ENCODE results near the gene TANC1.

Gene TANC1

DNA sequence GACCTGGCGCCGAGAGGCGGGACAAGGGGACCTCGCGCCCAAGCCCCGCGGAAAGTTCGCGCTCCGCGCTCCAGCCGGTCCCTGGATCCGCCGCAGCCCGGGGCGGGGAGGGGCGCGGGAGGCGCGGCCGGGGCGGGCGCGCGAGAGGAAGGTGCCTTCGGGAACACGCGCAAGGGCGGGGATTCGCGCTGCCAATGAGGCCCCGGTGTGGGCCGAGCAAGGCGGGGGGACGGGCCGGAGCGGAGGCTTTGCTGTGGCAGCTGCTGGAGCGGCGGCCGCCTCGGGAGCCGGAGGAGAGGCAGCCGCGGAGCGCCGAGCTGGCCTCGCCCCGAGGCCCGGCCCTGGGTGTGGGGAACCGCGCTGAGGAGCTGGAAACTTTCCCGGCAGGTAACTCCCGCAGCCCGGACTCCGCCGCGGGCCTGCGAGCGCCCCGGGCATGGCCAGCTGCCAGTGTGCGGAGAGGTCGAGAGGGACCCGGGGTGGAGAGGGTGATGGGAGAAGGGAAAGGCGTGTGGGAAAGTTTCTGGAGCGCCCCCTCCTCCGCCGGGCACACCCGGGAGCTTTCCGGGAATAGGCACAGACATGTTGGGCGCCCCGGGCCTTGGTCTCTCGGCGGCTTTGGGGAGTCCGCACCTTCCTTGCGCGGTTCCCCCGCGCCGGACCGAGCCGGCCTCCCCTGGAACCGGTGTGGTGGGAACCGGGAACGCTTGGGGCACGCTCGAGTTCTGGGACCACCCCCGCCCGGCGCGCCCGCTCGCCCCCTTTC lies at the start of gene TANC1:
TSS of gene TANC1 (plus strand) at position 245 of the 766 bp plus-strand sequence. CDS start 97,271 bp downstream, outside the sequence.
- no peak for FAIRE-seq

DNA sequence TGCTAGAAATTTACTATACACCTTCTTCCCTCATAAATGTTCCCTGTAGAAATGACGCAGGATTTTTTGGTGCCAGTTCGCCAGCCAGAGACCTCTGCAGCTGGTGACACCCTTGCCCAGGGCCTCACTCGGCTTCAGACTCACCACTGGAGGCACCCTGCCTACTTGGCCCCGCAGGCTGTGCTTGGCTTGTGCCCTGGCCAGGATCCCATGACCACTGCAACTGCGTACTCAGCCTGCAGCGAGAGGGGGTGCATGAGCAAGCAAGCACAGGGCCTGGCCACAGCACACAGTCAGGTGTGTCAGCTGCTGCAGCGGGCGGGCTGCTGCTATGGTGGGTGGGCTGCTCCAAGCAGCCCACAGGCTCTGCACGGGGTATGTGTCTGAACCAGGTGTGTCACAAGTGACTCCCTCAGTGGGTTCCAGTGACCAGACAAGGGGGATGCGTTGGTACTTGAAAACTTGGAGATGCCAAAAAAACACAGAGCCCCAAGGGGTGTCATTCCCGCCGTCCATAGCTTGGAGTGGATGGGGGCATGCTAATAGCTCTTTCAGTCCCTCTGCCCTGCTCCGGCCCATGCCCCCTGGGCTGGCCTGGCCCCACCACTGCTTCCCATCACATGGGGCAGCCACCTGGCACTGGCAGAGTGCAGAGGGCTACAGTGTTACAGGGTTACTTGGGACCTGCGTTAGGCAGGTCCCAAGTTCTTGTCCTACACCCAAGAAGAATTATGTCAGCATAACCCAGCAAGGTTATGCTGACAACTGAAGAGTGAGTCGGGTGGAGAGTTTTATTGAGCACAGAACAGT lies 46.6 kb upstream of the TANC1 start:
- no peak for FAIRE-seq

DNA sequence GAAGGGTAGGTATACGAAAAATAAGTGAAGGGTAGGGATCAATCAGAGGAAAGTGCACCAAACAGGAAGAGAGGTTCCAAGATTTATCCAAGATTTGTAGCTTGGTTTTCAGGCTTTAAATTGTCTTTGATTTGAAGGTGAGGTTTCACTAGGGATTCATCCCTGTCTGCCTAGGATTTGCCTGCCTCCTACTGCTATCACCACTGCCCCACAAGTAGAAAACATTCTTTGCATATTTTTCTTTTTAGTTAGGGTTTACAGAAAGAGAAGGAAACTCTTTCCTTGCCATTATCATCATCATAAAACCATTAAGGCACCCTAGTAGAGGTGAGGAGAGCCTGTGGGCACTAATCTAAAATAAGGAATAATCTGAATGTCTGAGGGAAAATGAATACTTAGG lies 45.8 kb upstream of the TANC1 start:
- FAIRE-seq: no peak

GRCh38 chr2:158923180-158923594 lies 45.3 kb upstream of the TANC1 start:
- FAIRE-seq: no peak

DNA sequence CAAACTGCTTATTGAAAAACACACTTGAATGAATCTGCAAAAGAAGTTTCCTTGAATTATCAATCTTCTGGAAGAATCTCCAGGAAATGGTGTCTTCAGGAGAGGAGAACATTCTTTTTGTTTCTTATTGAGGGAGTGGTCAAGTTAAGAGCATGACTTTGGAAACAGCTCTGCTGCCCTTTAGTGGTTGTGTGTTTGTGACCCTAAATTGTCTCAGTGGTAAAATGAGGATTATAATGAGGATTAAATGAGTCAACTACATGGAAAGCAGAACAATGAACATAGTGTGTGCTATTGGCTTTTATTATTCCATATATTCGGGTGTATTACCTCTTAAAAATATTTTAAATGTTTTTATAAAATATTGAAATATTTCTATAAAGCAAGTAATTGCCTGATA lies 44.8 kb upstream of the TANC1 start:
- FAIRE-seq: no peak

GRCh38 chr2:158926478-158926948 lies 41.9 kb upstream of the TANC1 start:
- FAIRE-seq: no peak

DNA sequence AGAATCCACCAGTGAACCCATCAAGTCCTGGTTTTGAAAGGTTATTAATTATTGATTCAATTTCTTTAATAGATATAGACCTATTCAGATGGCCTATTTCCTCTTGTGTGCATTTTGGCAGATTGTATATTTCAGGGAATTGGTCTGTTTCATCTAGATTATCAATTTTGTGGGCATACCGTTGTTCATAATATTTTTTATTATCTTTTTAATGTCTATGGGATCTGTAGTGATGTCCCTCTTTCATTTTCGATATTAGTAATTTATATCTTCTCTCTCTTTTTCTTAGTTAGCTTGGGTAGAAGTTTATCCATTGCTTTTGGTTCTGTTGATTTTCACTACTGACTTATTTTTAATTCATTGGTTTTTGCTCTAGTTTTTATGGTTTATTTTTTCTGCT lies 39.9 kb upstream of the TANC1 start:
- FAIRE-seq: no peak

GRCh38 chr2:158928965-158929364 lies 39.5 kb upstream of the TANC1 start:
- no peak for FAIRE-seq

GRCh38 chr2:158931572-158931971 lies 36.9 kb upstream of the TANC1 start:
- FAIRE-seq: no peak

- no peak for FAIRE-seq
Observed at GRCh38 chr2:158932131-158932645, 36.3 kb upstream of the TANC1 start.

GRCh38 chr2:158934170-158934569 lies 34.3 kb upstream of the TANC1 start:
- no peak for FAIRE-seq

DNA sequence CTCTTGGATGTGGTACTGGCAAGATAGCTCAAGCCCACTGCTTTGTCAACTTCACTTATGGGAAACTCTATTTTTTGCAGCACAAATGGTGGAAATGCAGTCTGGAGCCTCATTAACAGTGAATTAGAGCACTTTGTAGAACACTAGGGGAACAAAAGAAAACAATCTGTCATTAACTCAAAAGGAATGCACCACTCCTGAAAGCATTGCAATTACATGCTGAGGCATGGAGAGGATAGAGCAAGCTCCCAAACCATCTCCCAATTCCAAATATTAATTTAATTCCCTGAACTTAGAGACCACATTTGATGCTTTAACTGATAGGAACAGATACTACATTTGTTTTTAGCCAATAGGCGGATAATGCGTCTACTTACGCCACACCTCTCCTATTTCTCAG lies 32.8 kb upstream of the TANC1 start:
- no peak for FAIRE-seq

GRCh38 chr2:158936978-158937377 lies 31.5 kb upstream of the TANC1 start:
- FAIRE-seq: no peak

GRCh38 chr2:158940356-158940755 lies 28.1 kb upstream of the TANC1 start:
- no peak for FAIRE-seq

DNA sequence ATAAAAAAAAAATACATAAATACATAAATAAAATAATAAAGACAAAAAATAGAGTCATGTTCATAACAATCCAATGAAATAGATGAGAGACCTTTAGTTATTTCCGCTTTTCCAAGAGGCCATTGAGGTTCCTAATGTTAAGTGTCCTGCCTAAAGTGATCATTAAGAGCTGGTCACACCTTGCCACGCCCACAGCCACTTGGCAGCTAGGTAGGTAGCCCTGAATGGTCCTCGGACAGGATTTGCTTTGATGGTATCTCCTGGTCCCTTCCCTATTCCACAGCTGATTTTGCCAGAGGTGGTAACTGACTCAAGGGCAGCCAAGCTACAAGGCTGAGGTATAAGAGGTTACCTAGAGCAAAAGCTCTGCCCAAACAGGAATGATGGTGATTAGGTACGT lies 24.5 kb upstream of the TANC1 start:
- no peak for FAIRE-seq

GRCh38 chr2:158948964-158949699 lies 19.3 kb upstream of the TANC1 start:
- no peak for FAIRE-seq

GRCh38 chr2:158953454-158953853 lies 15.0 kb upstream of the TANC1 start:
- no peak for FAIRE-seq

DNA sequence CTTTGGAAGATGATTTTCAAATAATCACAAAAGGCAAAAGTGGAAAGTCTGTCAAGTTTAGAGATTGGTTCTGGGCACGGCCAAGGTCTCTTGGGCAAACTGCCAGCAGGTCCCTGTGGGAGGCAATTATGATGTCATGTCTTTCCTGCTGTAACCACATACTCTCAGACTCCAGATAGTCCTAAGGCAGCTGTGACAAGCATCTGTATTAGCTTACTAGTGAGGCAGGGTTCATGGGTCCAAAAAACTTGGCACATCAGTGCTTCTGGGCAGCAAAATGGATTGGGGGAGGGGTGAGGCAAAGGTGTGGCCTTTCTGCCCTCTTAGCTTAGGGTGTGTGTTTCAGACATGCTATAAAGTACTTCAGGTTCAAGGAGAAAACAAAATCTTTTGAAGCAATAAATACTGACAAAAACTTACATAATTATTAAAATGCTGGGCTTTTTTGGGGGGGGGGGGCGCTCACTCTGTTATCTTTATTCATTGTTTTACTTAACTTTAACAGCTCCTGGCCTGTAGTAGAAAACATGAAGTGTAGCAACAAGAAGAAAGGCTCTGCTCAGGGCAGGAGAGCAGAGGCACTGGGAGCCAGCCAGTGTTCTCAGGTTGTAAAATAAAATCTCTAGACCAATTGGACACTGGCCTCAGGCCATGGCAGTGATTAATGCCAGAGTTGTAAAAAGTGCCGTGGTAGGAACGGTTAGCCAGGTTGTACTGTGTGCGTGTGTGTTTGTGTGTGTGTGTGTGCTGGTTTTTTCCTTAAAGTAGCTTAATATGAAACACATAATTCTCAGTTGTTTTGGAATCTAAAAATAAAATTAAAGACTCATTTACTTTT lies 14.3 kb upstream of the TANC1 start:
- FAIRE-seq: no peak

DNA sequence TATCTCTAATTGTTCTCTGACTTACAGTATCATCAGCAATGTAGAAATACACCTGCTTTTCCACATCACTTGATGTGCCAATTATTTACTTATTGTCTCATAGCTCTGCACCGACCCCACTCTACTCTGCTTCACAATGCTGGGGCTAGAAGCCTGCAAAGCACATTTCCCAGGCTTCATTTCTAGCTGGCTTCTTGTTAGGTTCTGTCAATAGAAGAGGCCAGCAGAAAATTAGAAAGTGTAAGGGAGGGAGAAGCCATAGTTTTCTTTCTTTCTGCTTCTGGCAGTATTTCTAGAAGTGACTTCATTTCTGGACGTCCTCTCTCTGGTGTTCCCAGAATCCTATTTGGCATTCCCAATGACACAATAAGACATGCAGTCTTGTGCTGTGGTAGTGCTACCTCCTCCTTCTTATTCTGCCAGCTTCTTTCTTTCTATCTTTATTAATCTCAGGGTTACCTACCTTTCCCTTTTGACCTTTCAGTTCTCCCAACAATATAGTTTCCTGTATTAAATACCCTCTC lies 12.5 kb upstream of the TANC1 start:
- no peak for FAIRE-seq

DNA sequence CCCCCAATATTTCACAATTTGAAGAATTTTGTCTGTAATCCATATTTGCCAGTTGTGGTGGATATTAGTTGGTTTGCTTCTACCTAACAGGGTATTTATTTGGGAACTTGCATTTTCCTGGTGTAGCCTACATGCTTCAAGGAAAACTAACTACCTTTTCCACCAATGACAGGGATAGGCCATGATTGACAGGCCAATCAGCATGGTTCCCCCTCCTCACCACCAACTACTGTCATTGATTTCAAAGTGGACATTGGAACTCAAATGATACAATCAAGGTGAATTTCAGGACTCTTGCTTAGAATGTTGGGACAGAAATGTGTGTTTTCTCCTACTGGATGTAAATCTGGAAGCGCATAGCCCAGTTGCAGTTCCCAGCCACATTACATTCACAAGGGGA lies 10.1 kb upstream of the TANC1 start:
- no peak for FAIRE-seq

DNA sequence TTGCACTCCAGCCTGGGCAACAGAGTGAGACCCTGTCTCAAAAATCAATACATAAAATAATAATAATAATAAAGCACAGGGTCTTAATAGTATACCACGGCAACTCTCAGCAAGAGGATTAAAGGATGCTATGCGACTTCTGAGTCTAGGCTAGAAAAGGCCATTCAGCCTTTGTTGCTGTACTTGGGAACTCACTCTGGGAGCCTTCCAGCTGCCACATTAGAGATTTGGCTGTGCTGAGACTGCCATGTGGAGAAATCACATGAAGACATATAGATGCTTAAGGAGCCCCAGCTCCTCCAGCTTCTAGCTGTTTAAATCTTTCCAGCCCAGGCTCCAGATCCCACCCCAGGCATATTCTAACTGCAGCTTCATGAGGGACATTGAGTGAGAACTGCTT lies 8.2 kb upstream of the TANC1 start:
- FAIRE-seq: no peak

GRCh38 chr2:158962074-158962473 lies 6.4 kb upstream of the TANC1 start:
- FAIRE-seq: no peak

All from colon (tissue), 2 donors.